Neural cell (in vitro differentiated cells): ENCODE measurements around the gene NCBP1. TPM values are rescaled to one million over a fixed set of nuclear protein-coding genes. Genes with fewer than 3 reads are reported as not detected.

Experiments
- H2AFZ ChIP-seq: fragments of 200-600, 300-800 bp; sonication (generic), shearing (Covaris generic); 2 replicates; pipeline ENCODE4 v1.6.0; 2014; ENCODE audit warnings: low read depth, mild to moderate bottlenecking, antibody characterized with exemption, low read length, moderate library complexity
- H3F3A ChIP-seq: fragments of 200-600 bp; shearing (Covaris generic); 2 replicates; pipeline ENCODE4 v1.6.1; 2016; ENCODE audit warnings: mild to moderate bottlenecking, moderate library complexity, mixed read lengths, antibody characterized with exemption, low read length; ENCODE audit not compliant: insufficient read depth, poor library complexity, severe bottlenecking
- H3K27ac ChIP-seq: fragments of 200-600, 300-800 bp; sonication (generic), shearing (Covaris generic); 2 replicates; pipeline ENCODE4 v1.5.1; 2014; ENCODE audit warnings: mild to moderate bottlenecking, low read length, moderate library complexity
- H3K27me3 ChIP-seq: fragments of 300-800, 200-600 bp; sonication (generic), shearing (Covaris generic); 2 replicates; pipeline ENCODE4 v1.6.0; 2014; ENCODE audit warnings: mild to moderate bottlenecking, low read depth, low read length, moderate library complexity; ENCODE audit not compliant: insufficient read depth
- H3K36me3 ChIP-seq: fragments of 300-800, 200-600 bp; sonication (generic), shearing (Covaris generic); 2 replicates; pipeline ENCODE4 v1.5.1; 2014; ENCODE audit warnings: mild to moderate bottlenecking, antibody characterized with exemption, low read length, moderate library complexity; ENCODE audit not compliant: insufficient read depth
- H3K4me2 ChIP-seq: fragments of 300-800, 200-600 bp; sonication (generic), shearing (Covaris generic); 2 replicates; pipeline ENCODE4 v1.6.0; 2014; ENCODE audit warnings: mild to moderate bottlenecking, low read length
- H3K4me3 ChIP-seq: fragments of 300-800, 200-600 bp; sonication (generic), shearing (Covaris generic); 2 replicates; pipeline ENCODE4 v1.5.1; 2014; ENCODE audit warnings: mild to moderate bottlenecking, low read length, moderate library complexity
- H3K79me2 ChIP-seq: fragments of 200-600 bp; shearing (Covaris generic); replicated peaks from 2 replicates; pipeline ENCODE4 v1.6.0; 2014; ENCODE audit warnings: mild to moderate bottlenecking, low read length, moderate library complexity; ENCODE audit not compliant: insufficient read depth
- H3K9ac ChIP-seq: fragments of 300-800, 200-600 bp; sonication (generic), shearing (Covaris generic); 2 replicates; pipeline ENCODE4 v1.6.1; 2016; ENCODE audit warnings: mild to moderate bottlenecking, low read length, mixed read lengths
- H3K9me2 ChIP-seq: fragments of 200-600 bp; shearing (Covaris generic); 2 replicates; pipeline ENCODE4 v1.6.1; 2016; ENCODE audit warnings: mild to moderate bottlenecking, low read length, mixed read lengths; ENCODE audit not compliant: insufficient read depth
- H3K9me3 ChIP-seq: fragments of 200-600, 300-800 bp; sonication (generic), shearing (Covaris generic); 2 replicates; pipeline ENCODE4 v1.6.1; 2016; ENCODE audit warnings: mild to moderate bottlenecking, mixed run types, low read length, moderate library complexity, mixed read lengths
- H4K20me1 ChIP-seq: fragments of 200-600 bp; shearing (Covaris generic); 2 replicates; pipeline ENCODE4 v1.6.1; 2016; ENCODE audit warnings: mild to moderate bottlenecking, mixed run types; ENCODE audit not compliant: insufficient read depth
- CTCF ChIP-seq: fragments of 450-650 bp; IDR thresholded peaks from 2 replicates; pipeline ENCODE4 v1.5.1; 2014; ENCODE audit warnings: antibody characterized with exemption, mild to moderate bottlenecking, moderate library complexity; ENCODE audit not compliant: poor library complexity, severe bottlenecking
- EP300 ChIP-seq: fragments of 450-650 bp; conservative IDR thresholded peaks from 2 replicates; pipeline ENCODE4 v1.6.1; 2014; ENCODE audit warnings: antibody characterized with exemption, mild to moderate bottlenecking, moderate library complexity; ENCODE audit not compliant: poor library complexity, severe bottlenecking
- EZH2 ChIP-seq: fragments of 200-600, 300-800 bp; shearing (Covaris generic), sonication (generic); IDR thresholded peaks from 2 replicates; pipeline ENCODE4 v1.6.1; 2014; ENCODE audit warnings: antibody characterized with exemption, low read length, borderline replicate concordance, mild to moderate bottlenecking; ENCODE audit not compliant: insufficient read depth, poor library complexity, severe bottlenecking
- MXI1 ChIP-seq: fragments of 450-650 bp; conservative IDR thresholded peaks from 2 replicates; pipeline ENCODE4 v1.6.1; 2014; ENCODE audit warnings: antibody characterized with exemption, mild to moderate bottlenecking; ENCODE audit not compliant: poor library complexity, severe bottlenecking
- POLR2AphosphoS5 ChIP-seq: IDR thresholded peaks from 2 replicates; pipeline ENCODE4 v1.6.1; 2012
- RAD21 ChIP-seq: fragments of 450-650 bp; conservative IDR thresholded peaks from 2 replicates; pipeline ENCODE4 v1.6.1; 2014; ENCODE audit warnings: antibody characterized with exemption, mild to moderate bottlenecking, moderate library complexity
- REST ChIP-seq: IDR thresholded peaks from 2 replicates; pipeline ENCODE4 v1.6.1; 2012; ENCODE audit warnings: borderline replicate concordance
- SMC3 ChIP-seq: fragments of 450-650 bp; conservative IDR thresholded peaks from 2 replicates; pipeline ENCODE4 v1.6.1; 2014; ENCODE audit warnings: antibody characterized with exemption, mild to moderate bottlenecking, moderate library complexity; ENCODE audit not compliant: poor library complexity
- TAF1 ChIP-seq: IDR thresholded peaks from 2 replicates; pipeline ENCODE4 v1.6.1; 2012; ENCODE audit warnings: low read depth
- polyA plus RNA-seq: library from polyadenylated mRNA; depleted of rRNA; stranded (reverse); fragments of >200 nt; gene quantifications from 2 replicates; pipeline ENCODE4 v1.2.3, GENCODE V29; 2014

NCBP1 gene
- polyA plus RNA-seq, 1 donor from 2014 or later = 30.6 TPM

GRCh38 chr9:97598461-97599288, 34.9 kb upstream of the NCBP1 start:
- peak; percentile 83 for TF ChIP-seq CTCF
- TF ChIP-seq TAF1 = no peak
- peak; percentile 85 for TF ChIP-seq SMC3
- TF ChIP-seq RAD21 = peak; percentile 75
- H3F3A ChIP-seq = no peaks in the 10 kb centered on the region
- no peaks in the 10 kb centered on the region for H3K36me3 ChIP-seq
- H3K4me2 ChIP-seq = no peak overlapping the region
- no peak overlapping the region for H3K9ac ChIP-seq
- no peaks in the 10 kb centered on the region for H3K9me3 ChIP-seq
- no peaks in the 10 kb centered on the region for H3K27me3 ChIP-seq
- no peaks in the 10 kb centered on the region for H3K9me2 ChIP-seq
- H2AFZ ChIP-seq = no peak overlapping the region
- no peaks in the 10 kb centered on the region for H4K20me1 ChIP-seq
- H3K4me3 ChIP-seq = no peak overlapping the region
- no peaks in the 10 kb centered on the region for H3K79me2 ChIP-seq
- no peak overlapping the region for H3K27ac ChIP-seq

- Histone ChIP-seq H3K4me2 (no peak overlapping the region), H3K27me3 (no peaks in the 10 kb centered on the region), H3K4me3 (no peak overlapping the region), H4K20me1 (no peaks in the 10 kb centered on the region), H3K9me2 (no peaks in the 10 kb centered on the region), H3K36me3 (no peaks in the 10 kb centered on the region), H3K27ac (no peak overlapping the region), H3K9me3 (no peaks in the 10 kb centered on the region), H2AFZ (no peak overlapping the region), H3K79me2 (no peaks in the 10 kb centered on the region), H3K9ac (no peak overlapping the region), H3F3A (no peaks in the 10 kb centered on the region)
- TF ChIP-seq SMC3 (no peak), MXI1 (no peak), EZH2 (no peak), EP300 (no peak), REST (no peak), POLR2AphosphoS5 (no peak), TAF1 (no peak), RAD21 (no peak), CTCF (no peak)
These were observed 34.2 kb upstream of the NCBP1 start for GRCh38 chr9:97599314-97599846.
